NOMO-1 (cell line): ENCODE data around the gene GINS2.

Source experiments
- DNase-seq, 2 experiments: peaks; one replicate each; lab custom pipeline; 2025; ENCODE audit not compliant: unreplicated experiment in 2 of 2; lab: John Stamatoyannopoulos, UW

GINS2 gene

DNA sequence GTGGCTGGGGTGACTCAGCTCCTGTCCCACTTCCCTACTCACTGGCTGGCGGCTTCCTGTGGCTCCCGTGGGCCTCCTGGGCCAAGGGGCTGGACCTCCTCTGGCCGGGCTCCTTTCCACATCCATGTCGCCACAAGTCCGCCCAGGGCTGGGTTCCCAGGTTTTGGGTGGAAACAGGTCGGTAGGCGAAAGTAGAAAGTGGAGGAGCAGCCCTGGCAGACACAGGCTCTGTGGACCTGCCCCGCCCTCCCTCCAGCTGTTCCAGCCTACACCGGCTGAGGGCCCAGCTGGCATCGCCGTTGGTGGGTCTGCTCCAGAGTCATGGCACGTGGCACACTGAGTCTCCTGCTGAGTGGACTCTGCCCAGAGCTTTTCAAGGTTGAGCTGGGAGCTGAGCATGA lies 47.0 kb downstream of the GINS2 start:
- DNase-seq: no peak

- DNase-seq: no peak
Measured at GRCh38 chr16:85641305-85641704, 47.4 kb downstream of the GINS2 start.

DNA sequence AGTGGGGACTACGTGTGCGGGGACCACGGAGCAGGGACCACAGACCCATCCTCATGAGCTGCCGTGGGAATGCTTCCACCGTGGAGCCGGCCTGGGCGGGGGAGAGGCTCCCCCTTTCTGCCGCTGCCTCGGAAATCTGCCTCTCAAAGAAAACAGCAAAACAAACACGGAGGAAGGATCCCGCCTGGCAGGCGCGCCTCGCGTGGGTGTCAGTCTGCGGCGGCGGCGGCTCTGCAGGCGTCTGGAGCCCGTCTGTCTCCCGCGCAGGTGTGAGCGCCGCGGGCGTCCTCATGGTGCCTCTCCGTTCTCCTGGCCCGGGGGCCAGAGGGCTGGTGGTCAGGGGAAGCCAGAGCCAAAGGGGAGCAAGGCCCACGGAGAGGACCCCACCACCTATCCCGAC lies 48.2 kb downstream of the GINS2 start:
- DNase-seq: no peak

- DNase-seq: no peak
Measured at GRCh38 chr16:85640254-85640558, 48.5 kb downstream of the GINS2 start.

- no peak for DNase-seq
Measured at GRCh38 chr16:85639529-85640253, 49.1 kb downstream of the GINS2 start.

DNA sequence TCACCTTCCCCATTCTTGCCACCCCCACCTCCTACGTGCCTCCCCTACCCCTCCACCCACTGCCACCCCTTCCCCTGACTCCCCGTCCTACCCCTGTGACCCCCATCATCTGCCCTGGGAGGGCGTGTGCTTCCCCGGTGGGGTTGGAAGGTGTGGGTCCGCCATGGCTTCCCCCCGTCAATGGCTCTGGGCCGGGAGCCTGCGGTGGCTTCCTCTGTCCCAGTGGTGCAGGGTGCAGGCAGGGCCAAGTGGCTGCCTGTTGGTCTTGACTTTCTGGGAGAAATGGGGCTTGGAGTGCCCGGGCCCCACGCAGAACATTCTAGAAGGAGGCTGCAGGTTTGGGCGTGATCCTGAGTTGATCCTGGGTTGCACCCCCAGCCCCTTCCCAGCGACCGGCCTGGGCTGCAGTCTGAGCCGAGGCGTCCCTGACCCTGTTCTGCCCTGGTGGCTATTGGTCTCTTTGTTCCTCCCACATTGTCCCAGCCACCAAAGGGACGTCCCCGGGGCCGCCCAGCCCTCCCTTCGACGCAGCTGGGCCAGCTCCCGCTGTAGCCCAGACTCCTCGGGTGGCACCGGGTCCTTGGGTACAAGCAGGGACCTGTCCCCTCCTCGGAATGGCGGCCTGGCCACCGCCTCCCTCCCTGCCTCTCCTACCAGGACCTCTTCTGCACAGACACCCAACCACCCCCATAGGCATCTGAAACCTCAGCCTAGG lies 49.9 kb downstream of the GINS2 start:
- no peak for DNase-seq

GRCh38 chr16:85637808-85638647 lies 50.7 kb downstream of the GINS2 start:
- no peak for DNase-seq

DNA sequence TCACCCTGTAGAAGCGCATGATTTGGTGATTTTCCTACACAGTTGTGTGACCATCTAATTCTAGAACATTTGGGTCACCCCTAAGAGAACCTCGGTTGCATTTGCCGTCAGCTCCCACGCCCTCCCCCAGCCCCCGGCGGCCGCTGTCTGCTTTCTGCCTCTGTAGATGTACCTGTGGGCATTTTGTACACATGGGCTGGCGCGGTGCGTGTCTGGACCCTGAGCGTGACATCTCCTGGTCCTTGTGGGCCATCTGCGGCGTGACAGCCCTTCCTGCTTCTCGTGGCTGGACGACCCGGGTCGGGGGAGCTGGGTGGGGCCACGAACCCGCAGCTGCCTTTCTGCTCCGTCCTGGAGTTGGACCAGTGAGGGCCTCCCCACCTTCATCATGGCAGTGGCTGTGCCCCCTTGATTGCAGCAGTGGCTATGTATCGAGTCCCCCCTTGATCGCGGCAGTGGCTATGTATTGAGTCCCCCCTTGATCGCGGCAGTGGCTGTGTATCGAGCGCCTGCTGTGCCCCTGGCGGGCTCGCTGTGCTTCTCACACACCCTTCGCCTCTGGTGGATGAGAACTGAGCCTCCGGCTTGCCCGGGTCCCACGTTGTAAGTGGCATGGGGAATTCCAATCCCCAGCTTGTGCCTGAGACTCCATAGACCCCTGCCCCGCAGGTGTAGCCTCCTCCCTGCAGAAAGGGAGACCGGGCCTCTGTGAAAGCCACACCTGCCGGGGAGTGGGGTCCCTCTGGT lies 51.5 kb downstream of the GINS2 start:
- DNase-seq: no peak

GRCh38 chr16:85636234-85636812 lies 52.4 kb downstream of the GINS2 start:
- no peak for DNase-seq

GRCh38 chr16:85635545-85636140 lies 53.1 kb downstream of the GINS2 start:
- no peak for DNase-seq

GRCh38 chr16:85634747-85635544 lies 53.8 kb downstream of the GINS2 start:
- no peak for DNase-seq

GRCh38 chr16:85633888-85634287 lies 54.9 kb downstream of the GINS2 start:
- no peak for DNase-seq

- DNase-seq: no peak
Measured at GRCh38 chr16:85633438-85633743, 55.4 kb downstream of the GINS2 start.

DNA sequence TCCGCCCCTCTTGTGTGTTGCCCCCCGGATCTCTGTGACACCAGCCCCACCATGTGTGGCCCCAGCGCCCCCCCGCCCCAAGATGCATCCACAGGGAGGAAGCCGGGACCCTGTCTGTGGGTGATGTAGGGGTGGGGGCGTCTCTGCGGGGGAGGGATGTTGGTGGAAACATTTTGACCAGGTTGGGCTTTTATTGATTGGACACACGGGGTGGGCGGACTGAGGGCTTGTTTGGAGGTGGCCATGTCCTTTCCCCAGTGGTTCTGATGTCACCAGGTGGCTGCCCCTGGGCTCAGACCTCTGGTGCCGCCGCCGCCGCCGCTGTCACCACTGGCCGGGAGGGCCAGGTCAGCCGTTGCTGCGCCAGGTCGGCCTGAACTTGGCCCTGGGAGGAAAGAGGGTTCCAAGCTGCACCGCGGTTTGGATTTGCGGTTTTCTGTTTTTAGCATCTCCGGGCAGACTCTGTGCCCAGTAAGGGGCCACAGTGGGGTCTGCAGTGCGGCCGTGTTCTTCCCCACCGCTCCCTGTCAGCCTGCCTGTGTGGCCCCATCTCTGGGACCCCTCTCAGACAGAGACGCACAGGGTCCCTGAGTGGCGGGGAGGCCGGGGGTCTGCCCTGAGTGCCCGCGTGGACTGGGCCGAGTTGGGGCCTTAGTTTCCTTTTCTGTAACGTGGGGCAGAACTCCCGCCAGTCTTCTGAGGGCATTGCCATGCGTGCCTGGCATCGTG lies 55.9 kb downstream of the GINS2 start:
- no peak for DNase-seq

DNA sequence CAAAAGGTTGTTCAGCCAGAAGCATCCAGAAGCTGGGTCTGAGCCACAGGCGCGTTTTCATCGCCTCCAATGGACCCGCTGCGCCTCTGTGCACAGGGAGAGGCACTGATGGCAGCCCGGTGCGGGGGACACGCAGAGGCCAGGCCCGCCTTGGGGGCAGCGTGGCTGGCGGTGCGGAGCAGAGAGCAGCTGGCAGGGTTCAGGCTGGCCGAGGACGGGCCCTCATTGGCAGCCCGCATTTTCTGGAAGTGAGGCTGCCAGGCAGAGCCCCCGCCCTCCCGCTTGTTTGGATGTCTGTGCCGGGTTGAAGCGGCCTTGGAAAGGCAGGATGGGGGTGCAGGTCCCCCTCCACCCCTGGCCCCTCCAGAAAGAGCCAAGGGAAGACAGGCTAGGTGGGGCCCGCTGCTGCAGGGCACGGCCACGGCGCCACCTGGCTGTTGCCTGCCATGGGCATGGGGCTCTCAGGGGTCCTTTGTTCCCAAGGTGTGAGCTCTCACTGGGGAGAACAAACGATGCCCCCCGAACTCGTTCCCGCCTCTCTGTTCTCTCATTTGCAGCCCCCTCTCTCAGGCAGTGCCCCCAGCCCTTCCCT lies 56.9 kb downstream of the GINS2 start:
- no peak for DNase-seq

DNA sequence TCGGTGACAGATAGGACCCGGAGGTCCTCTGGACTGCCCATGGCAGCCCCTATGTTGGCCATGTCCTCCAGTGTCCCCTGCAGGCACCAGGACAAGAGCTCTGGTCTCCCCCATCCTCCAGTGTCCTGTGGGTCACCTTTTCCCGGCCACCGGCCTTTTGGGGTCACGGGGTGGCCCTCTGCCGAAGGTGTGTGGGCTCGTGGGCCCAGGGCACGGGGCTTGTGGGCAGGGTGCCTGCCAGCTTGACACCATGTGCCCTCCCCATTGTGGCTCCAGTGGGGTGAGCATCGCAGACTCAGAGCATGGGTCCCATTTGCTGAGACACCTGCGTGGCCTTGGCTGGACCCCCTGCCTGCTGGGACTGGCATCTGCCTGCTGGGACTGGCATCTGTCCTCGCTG lies 57.5 kb downstream of the GINS2 start:
- DNase-seq: no peak

- DNase-seq: no peak
Measured at GRCh38 chr16:85629853-85630252, 58.9 kb downstream of the GINS2 start.

- DNase-seq: no peak
Measured at GRCh38 chr16:85629326-85629725, 59.4 kb downstream of the GINS2 start.

- DNase-seq: no peak
Measured at GRCh38 chr16:85628645-85629044, 60.1 kb downstream of the GINS2 start.
